Skeletal muscle cell (primary cell): ENCODE measurements around the gene ZCCHC2.

Experiments used
- DNase-seq: peaks from one replicate; pipeline ENCODE4 v3.0.0-alpha.2; 2010; ENCODE audit warnings: low read depth
- H3K4me3 ChIP-seq: 2 replicates; pipeline ENCODE4 v1.5.1; 2011; ENCODE audit warnings: low read depth, mild to moderate bottlenecking, control low read depth, low read length, moderate library complexity

The ZCCHC2 gene

DNA sequence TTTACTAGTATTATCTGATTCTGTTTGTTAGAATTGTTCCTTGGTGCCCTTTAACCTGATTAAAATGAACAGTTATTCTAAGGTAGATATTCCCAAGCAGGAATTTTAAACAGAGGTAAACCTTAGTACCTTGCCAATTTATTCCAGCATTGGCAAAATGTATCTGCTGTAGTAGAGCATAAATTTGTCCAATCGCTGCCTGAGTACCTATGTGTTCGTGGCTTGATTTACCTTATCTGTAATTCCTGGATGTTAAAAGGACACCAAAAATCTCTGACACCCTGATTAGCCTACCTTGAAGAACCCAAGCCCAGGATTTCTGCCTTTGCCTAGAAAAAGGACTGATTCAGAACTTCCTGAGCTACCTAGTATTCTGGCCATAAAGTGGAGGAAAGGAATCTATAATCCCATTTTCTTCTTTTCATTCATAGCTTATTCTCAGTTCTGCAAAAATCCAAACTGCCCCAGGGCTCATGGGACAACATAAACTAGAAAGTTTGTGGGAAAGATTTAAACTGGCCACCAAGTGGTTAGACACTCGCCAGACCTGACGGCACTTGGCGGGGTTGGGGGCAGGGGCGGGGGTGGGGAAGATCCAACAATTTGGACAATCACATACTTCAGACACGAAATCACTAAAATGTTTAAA is 16.2 kb upstream of the ZCCHC2 start:
- DNase-seq, result no peak
- peak overlapping the region; percentile 5 for H3K4me3 ChIP-seq

DNA sequence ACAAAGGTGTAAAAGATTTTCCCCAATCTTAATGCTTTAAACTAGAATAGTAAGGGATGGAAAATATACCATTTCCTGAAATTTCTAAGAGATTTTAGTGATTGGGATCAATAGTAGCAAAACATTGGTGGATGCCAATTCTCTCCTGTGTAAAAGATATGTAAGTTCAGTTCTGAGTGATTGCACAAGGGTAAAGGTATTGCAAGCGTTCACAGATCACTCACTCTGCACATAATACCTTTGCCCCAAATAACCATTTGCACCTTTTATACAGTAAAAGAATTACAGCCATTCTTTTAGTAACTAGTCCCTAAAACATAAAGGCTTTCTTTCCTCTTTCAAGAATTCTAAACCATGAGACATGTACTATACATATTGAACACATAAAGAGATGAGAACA is 13.0 kb upstream of the ZCCHC2 start:
- no peak overlapping the region for H3K4me3 ChIP-seq
- no peak for DNase-seq

DNA sequence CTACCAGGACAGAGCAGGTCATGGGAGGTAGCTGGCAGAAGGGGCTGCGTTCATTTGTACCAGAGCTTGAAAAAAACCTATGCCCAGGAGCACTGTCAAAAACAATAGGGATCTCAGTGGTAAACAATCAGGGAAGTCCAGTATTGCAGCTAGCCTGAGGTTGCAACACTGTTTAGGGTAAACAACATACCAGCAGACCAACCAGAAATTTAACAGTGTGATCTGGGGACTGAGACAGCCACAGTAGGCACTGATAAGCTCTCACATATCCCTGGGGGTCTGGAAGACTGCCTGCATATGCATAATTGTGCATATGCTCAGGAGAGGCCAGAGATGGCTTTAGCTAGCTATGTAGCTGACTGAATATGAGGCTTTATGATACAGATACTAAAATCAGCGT is 12.0 kb upstream of the ZCCHC2 start:
- no peak for DNase-seq
- no peak overlapping the region for H3K4me3 ChIP-seq

DNA sequence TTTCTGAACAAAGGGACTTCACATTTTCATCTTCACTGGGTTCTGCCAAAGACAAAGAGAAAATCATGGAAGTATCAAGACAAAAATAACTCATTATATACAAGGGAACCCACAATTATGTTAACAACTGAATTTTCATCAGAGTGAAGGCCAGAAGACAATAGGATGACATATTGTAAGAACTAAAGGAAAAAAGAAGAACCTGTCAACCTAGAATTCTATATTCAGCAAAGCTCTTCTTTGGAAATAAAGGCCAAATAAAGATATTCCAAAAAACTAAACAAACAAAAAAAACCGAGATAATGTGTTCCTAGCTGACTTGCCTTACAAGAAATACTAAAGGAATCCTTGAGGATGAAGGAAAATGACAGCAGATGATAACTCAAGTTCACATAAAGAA is 10.3 kb upstream of the ZCCHC2 start:
- no peak for DNase-seq
- H3K4me3 ChIP-seq, result no peak overlapping the region

DNA sequence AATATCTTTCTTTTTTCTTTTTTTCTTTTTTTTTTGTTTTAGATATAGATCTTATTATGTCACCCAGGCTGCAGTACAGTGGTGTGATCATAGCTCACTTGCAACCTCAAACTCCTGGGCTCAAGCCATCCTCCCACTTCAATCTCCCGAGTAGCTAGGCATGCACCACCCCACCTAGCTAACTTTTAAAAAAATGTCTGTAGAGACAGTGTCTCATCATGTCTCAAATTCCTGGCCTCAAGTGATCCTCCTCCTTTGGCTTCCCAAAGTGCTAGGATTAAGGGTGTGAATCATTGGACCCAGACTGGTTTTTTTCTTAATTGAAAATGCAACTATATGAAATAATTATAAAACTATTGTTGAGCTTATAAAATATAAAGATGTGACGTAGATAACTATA is 9.8 kb upstream of the ZCCHC2 start:
- no peak overlapping the region for H3K4me3 ChIP-seq
- DNase-seq, result no peak

DNA sequence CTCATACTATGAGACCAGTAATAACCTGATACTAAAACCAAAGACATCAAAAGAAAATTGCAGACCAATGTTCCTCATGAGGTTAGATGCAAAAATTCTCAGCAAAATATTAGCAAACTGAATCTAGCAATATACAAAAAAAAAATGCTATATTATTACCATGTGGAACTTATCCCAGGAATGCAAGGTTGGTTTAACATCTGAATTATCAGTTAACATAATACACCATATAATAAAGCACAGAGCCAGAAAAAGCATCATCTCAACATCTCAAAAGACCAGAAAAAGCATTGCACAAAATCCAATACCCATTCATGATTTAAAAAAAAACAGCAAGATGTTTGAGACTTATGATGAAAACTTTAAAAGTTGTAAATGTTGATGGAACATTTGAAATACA is 8.3 kb upstream of the ZCCHC2 start:
- DNase-seq, result no peak
- no peak overlapping the region for H3K4me3 ChIP-seq

DNA sequence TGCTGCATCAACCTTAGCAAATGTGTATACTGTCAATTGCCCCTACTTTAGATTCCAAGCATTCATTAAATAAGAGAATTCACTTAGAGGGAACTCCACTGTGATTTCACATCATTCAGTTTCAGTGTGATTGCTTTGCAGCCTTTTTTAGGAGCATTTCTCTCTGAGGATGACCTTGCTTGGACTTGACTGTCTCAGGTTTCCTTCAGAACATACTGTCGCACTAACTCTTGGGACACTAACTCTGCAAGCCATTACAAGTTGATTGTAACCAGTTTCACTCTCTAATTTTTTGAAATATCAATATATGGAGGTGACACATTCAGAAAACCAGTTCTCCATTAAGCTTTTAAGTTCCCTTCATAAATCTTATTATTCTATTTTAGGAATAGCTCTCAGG is 6.6 kb upstream of the ZCCHC2 start:
- H3K4me3 ChIP-seq, result no peak overlapping the region
- no peak for DNase-seq

DNA sequence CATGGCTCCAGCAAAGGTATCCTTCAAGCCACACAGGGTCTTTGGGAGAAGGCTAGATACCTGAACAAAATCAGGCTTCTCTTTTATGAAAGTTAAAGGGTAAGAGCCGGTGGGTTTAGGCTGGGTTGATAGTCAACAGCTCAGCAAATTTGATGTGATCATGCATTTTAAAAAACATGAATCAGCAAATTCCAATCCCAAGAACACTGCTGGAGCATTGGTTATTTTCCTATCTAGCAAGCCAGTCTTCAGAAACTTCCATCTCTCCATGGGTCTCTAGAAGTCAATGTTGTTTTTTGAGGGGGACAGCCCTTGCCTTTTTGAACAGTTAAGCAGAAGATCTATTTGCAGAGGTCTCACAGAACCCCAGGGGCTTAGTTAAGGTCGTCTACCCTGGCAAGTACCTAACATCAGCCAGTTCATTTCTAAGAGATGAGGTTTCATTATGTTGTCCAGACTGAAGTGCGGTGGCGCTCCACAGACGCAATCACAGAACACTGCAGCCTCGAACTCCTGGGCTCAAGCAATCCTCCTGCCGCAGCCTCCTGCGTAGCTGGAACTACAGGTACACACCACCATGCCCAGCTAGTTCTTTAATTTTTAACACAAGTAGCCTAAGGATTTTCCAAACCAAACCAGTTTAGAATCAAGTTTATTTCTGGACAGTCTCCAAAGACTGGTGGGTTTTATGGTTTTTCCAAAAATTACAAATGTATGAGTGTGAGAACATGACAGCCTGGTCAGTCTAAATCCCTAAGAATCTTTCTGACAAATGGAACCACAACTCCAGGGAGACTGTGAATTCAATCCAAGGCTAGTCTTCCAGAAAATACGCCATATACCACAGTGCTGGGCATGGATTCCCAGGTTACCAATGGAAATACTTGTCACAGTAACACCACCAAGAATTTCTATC is 4.1 kb upstream of the ZCCHC2 start:
- no peak for DNase-seq
- H3K4me3 ChIP-seq, result no peak overlapping the region

DNA sequence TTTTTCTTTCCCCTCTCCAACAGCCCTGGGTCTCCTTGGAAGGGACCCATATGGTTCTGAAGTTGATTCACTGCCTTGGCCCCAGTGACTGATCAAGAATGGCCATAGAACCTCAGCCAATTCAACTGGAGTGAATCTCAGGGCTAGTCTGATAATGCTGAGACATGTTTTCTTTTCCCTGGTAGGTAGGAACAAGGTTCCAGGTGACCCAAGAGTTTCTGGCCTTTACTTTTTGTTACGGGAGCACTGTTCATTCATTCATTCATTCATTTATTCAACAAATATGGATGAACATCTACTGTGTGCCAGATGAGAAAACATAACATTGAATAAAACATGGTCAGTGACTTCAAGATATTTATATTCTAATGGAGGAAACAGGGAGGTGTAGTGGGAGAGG is 3.1 kb upstream of the ZCCHC2 start:
- no peak for DNase-seq
- H3K4me3 ChIP-seq, result no peak overlapping the region

DNA sequence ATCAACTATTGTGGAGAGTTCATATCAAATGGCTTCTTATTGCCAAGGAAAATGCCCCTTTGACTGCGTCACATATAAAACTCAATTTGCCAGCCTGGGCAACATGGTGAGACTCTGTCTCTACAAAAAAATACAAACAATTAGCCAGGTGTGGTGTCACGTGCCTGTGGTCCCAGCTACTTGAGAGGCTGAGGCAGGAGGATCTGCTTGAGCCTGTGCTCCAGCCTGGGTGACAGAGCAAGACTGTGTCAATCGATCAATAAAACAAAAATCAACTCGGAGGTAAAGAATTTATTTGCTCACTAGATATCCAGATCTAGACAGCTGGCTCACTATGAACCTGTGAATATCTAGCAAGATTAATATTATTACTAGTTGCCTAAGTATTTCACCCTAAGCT is 1.7 kb upstream of the ZCCHC2 start:
- H3K4me3 ChIP-seq, result no peak overlapping the region
- DNase-seq, result no peak

DNA sequence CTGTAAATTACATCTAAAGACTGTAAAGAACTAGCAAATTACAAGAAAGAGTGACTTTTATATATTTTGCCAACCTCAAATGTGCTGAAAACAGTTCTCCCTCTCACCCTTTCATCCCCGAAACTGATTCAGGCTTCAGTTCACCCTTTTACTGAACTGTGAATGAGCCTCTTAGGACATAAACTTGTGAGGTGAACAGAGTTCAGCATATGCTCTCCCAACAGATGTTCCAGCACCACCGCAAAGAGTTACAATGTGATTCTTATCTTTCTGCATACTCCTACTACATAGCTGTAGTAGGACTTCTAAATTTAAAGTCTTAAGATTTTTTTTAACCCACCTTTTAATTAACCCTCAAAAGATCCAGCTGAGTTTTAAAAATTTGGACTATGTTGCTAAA is 1.2 kb upstream of the ZCCHC2 start:
- DNase-seq, result no peak
- H3K4me3 ChIP-seq, result peak overlapping the region; percentile 79

DNA sequence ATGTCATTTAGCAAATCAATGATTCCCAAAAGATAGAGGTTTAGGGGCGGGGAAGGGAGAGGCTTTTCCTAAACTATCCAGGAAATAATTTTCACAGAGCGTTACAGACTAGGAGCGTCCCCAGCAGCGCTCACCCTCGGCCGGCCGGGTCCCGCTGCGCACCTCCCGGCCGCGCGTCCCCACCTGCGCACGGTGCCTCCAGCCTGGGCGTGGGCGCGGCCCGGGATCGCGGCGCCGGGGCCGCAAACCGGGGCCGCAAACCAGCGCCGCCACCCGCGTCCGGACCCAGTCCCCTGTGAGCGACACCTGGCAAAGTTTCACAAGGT is 684 bp upstream of the ZCCHC2 start:
- peak overlapping the region; percentile 79 for H3K4me3 ChIP-seq
- DNase-seq, result no peak

DNA sequence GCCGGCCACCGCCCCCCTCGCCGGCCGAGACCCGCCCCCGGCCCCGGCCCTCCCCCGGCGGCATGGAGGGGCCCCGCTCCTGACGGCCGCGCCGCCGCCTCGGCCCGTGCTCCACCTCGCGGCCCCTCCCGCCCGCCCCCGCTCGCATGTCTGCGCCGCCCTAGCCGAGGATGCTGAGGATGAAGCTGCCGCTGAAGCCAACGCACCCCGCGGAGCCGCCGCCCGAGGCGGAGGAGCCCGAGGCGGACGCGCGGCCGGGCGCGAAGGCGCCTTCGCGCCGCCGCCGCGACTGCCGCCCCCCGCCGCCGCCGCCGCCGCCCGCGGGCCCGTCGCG is 397 bp downstream of the ZCCHC2 start:
- peak overlapping the region; percentile 79 for H3K4me3 ChIP-seq
- DNase-seq, result no peak

DNA sequence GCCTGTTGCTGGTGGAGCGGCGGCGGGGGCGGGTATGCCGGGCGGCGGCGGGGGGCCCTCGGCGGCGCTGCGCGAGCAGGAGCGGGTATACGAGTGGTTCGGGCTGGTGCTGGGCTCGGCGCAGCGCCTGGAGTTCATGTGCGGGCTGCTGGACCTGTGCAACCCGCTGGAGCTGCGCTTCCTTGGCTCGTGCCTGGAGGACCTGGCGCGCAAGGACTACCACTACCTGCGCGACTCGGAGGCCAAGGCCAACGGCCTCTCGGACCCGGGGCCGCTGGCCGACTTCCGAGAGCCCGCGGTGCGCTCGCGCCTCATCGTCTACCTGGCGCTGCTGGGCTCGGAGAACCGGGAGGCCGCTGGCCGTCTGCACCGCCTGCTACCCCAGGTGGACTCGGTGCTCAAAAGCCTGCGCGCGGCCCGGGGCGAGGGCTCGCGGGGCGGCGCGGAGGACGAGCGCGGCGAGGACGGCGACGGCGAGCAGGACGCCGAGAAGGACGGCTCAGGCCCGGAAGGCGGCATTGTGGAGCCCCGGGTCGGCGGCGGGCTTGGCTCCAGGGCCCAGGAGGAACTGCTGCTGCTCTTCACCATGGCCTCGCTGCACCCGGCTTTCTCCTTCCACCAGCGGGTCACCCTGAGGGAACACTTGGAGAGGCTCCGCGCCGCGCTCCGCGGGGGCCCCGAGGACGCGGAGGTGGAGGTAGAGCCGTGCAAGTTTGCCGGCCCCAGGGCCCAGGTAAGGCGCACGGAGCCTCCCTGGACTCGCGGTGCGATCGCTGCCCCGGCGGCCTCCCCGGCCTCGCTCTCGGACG is 1.0 kb downstream of the ZCCHC2 start:
- DNase-seq, result peak; percentile 31
- H3K4me3 ChIP-seq, result peak overlapping the region; percentile 79

DNA sequence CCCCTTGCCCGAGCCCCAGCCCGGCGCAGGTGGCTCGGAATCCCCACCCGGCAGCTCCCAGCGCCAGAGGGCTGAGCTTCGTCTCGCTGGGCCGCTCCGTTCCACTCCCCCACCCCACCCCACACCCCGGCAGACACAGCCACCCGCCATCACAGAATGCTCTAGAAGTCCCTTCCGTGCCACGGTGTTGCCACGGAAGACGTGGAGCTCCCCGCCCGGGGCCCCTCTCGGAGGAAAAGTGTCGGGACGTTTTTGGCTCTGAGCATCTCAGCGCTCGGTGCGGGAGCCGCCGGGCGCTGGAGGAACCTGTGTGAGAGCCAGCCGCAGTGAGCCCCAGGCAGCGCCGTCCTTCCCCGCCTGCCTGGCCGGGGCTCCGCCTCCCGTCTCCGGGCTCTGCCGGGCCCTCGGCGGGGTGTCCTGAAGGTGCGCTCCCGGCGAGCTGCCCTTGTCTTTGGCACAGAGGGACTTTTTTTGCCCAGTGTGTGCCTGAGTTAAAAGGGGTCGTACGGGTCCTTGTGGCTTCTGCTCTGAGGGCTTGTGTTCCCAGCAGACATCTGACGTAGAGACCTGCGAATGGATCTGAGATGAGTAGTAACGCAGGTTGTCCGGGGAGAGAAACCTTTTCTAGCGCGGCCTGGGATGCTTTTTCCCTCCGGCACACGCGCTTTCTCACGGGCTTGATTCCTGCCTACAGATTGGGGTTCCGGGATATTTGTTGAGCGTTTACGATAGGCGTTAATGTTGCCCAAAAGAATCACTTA is 1.8 kb downstream of the ZCCHC2 start:
- H3K4me3 ChIP-seq, result peak overlapping the region; percentile 79
- no peak for DNase-seq

DNA sequence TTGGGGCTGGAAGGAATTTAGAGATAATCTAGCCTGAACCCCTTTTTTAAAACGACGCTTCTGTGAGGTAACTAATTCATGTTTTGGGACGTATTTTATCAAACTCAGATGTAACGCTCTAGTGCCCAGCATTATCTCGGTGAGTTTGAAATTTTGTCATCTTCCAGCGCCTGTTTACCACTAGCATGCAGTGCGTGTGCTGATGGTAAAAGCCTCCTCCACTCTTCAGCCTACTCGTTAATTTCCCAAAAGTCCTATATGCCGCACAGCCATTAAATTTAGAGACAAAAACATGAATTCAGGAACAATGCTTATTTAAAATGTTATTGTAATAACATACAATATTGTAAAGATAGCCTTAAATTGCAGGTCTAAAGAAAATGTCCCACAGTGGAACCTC is 2.8 kb downstream of the ZCCHC2 start:
- DNase-seq, result no peak
- H3K4me3 ChIP-seq, result no peak overlapping the region

DNA sequence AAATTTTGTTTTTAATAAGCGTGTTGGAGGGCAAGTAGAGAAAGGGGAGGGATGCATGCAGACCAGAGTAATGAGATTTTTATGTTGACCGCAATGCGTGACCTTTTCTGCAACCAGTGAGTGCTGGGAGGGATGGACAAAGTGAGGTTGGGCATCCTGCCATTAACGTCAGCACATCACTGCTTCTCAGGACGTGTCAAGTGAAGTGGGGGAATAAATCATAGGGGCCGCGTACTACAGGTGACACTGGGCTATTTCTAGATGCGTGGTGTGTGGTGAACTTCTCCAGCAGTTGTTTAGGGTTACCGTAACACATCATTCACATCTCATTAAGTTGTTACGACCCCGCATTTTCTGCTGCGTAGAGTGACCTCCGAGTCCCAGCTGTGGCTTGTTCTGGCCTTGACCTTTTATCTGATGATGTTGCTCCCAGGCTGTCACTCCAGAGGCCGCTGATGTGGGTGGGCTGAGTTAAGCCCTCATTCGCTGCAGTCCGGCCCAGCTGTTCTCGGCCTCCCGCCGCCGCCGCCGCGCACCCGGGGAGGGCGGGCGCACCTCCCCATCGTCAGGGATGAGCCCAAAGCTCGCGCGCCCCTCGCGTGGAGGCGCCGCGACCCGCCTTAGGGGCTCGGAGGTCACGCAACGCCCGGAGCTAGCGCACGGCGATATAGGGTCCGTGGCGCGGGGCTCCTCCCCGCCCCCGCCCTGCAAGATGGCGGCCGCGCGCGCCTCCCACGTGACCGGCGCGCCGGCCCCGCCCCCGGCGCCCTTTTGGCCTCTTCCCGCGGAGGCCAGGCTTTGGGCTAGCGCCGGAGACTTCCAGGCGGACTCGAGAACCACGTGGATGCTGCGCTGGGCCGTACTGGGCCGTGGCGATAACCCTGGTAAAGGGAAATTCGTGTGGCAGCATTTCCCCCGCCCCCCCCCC is 3.5 kb downstream of the ZCCHC2 start:
- DNase-seq, result peak; percentile 56

DNA sequence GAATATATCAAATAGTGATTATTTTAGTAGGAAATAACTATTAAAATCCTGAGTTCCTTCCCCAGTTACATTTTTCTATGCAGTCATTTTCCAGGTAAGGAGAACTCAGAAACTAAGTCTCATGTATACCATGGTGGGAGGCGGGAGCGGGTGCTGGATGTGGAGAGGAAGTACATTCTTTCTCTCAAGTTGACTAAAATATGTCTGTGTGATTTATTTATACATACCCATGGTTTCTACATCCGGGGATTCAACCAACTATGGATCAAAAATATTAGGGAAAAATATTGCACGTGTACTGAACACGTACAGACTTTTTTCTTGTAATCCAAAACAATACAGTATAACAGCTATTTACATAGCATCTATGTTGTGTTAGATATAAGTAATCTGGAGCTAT is 6.8 kb downstream of the ZCCHC2 start:
- no peak overlapping the region for H3K4me3 ChIP-seq
- no peak for DNase-seq

More for the DNA sequence above, 3.5 kb downstream of the ZCCHC2 start:
- peak overlapping the region; percentile 67 for H3K4me3 ChIP-seq

DNA sequence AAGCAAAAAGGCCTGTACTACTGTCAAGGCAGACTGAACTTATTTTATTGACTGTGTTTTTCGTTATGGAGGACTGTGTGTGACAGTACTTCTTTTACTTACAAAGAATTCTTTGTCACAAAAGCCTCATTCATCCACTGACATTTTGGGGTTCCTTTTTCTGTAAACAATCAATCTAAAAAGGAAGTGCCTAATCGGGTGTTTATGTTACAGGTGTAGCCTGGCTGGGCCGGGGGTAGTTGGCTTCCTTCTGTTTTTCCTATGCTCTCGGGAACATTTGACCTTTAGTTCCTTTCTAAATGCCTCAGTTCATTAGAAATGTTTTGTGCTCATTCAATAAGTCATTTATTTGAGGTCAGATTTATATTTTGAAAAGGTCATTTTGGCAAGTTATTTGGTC is 8.3 kb downstream of the ZCCHC2 start:
- no peak overlapping the region for H3K4me3 ChIP-seq
- no peak for DNase-seq
